GM18520 (cell line): Measurements from ENCODE around the gene NUTM2F.
"Not testable (repeated sequence)": the region's sequence is repeated elsewhere in the genome, so short reads cannot be mapped to it uniquely, and the experiment has no call there.

Source experiments
- ATAC-seq: cut with Tn5 transposase; IDR thresholded peaks from one replicate; pipeline ENCODE4 v1.9.1; 2021; ENCODE audit not compliant: unreplicated experiment

NUTM2F gene

DNA sequence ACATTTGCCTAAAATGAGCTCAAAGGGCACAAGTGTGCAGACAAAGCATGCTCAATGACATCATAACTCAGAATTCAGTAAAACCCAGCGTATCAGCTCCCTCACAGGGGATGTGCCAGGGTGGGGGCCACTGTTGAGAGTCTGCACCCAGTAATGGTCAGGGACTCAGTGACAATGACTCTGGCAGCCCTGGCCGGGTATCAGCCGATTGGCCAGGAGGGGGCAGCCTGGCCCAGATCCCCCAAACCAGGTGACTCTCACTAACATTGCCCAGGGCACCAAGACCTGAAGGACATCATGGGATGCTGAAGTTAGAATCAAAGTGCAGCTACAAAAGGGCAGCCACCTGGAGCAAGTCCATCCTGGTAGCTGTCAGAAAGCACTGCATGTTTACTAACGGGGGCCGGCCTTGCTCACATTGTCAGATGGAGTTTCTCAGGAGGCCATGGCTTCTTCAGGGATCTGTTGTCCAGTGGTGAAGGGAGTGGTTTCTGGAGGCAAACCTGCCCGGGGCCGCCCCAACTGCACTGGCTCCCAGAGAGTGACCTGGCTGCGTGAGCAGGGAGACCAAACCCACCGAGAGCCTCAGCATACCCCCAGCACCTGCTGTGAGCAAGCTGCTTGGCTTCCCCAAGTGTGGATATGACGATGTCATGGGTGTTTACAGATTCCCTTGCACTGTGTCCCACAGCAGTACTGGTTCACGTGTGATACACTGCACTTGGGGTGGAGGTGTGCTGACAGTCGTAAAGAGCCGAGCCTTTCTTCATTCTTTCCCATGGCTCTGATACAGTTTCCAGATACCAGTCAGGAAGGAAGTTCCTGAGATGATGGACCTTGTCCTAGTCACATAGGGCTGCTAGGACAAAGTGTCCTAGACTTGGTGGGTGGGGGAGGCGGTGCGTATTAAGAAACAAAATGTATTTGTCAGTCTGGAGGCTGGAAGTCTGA, 13.1 kb downstream of the NUTM2F start:
- not testable (repeated sequence) for ATAC-seq

DNA sequence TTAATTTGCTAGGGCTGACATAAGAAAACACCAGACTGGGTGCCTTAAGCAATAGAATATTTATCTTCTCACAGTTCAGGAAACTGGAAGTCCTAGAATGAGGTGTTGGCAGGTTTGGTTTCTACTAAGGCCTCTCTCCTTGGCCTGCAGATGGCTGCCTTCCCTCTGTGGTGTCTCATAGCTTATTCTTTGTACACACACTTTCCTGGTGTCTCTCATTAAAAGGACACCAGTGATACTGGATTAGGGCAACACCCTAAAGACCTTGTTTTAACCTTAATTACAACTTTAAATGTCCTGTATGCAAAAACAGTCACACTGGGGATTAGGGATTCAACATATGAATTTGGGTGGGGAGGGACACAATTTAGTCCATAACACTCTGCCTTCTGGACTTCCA, 25.1 kb downstream of the NUTM2F start:
- no peak for ATAC-seq

DNA sequence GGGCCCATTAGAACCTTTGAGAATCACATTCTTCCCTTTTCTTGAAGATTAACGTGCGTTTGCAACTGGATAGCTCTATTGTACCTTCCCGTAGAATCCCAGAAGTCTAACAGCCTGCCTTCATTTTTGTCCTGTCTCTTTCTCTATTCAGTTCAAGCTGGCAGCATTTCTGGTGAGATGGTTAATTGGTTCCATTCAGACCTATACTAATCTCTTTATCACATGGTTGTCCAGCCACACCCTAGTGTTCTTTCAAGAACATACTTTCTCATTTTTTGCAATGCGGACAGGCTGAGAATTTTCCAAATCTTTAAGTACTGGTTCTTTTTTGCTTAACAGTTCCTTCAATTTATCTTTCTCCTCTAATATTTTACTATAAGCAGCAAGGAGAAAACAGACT, 26.0 kb downstream of the NUTM2F start:
- no peak for ATAC-seq

DNA sequence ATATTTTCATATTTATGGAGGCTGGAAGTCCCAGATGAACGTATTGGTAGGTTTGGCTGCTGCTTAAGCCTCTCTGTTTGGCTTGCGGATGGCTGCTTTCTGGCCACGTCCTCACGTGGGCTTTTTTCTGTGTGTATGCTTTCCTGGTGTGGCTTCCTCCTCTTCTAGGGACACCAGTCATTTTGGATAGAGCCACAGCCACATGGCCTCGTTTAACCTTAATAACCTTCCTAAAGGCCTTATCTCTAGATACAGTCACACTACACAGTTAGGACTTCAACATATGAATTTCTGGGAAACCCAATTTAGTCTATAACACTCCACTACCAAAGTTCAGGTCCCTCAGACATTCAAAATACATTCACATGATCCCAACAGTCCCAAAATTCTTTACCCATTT, 26.9 kb downstream of the NUTM2F start:
- ATAC-seq = no peak

DNA sequence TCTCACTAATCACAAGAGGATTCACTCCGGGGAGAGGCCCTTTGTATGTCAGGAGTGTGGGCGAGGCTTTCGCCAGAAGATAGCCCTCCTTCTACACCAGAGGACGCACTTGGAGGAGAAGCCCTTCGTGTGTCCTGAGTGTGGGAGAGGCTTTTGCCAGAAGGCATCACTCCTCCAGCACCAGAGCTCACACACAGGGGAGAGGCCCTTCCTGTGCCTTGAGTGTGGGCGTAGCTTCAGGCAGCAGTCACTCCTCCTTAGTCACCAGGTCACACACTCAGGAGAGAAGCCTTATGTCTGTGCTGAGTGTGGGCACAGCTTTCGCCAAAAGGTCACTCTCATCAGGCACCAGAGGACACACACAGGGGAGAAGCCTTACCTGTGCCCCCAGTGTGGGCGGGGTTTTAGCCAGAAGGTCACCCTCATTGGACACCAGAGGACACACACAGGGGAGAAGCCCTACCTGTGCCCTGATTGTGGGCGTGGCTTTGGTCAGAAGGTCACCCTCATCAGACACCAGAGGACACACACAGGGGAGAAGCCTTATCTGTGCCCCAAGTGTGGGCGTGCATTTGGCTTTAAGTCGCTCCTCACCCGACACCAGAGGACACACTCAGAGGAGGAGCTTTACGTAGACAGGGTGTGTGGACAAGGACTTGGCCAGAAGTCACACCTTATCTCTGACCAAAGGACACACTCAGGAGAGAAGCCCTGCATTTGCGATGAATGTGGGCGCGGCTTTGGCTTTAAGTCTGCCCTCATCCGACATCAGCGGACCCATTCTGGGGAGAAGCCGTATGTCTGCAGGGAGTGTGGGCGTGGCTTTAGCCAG, 27.8 kb downstream of the NUTM2F start:
- no peak for ATAC-seq

DNA sequence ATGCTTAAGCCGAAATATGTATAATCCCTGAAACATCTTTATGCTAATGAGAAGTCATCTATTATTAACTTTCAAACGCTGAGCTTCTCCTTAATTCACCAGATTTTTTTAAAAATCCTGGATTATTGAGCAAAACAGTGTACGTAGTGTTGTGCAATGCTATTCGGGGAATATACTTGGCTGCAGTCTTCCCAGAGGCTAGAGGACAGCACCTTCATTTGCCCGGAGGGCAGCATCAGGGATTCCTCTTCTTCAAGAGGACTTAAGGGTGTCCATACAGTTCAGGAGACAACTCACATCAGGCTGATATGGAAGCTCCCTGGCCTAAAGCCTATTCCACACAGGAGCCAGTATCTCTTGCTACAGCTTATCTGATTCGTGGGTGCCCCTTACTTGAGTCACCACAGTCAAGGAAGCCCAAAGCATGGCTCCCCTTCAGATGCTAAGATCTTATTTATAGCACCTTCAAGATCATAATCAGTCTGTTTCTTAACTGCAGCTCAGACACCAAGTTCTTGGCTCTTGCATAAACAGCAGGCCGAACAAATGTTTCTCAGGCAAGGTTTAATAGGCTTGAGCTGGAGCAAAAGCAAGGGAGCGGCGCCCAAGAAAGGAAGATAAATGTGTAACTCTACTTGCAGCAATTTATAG, 29.4 kb downstream of the NUTM2F start:
- no peak for ATAC-seq

DNA sequence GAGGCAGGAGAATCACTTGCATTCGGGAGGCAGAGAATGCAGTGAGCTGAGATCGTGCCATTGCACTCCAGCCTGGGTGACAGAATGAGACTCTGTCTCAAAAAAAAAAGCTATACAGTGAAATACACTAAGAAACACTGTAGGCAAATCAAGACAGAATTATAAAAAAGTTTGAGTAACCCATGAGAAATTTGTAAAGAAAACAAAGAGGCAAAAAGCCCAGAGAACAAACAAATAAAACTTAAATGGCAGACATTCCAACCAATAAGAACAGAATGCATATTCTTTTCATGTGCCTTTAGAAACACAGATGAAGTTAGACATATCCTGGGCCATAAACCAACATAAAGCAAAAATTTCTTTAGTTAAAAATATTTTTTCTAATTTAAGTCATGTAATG, 38.8 kb downstream of the NUTM2F start:
- ATAC-seq = no peak

DNA sequence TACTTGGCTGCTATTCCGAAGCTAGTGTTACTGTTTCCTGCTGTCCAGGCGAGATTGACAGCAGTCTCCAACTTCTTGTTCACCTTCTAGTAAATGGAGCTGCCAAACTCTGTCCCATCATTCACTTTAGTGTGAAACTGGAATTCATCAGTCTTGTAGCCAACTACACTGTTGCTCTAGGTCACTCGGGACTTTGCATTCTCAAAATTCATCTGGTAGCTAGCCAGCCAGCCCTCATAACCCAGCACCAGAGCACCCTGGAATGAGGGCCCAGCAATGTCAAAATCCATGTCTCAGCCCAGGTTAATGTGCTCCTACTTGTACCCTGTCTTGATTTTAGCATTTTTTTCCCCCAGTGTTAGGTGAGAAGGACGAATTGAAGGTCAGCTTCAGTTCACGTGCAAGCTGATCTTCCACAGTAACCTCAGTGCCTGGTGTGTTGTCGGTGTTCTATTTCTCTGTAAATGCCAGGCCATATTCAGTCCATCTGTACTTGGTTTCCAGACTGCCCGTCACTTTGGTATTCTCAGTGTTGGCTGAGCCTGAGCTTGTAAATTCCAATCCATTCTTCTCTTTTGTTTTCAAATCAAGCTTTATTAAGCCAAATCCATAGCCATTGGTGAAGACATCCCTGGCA, 40.4 kb downstream of the NUTM2F start:
- no peak for ATAC-seq

DNA sequence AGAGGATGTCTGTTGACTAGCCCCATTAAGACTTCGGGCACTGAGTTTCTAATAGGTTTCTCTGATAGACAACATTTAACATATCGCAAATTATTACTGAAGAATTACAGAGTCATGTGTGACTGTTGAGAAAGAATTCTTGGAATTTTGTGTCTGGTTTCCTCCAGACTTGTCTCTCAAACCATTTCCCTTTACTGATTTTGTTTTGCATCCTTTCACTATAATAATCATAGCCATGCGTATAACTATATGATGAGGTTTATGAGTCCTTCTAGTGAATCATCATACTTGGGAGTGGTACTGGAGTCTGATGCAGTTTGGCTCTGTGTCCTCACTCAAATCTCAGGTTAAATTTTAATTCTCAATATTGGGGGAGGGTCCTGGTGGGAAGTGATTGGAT, 42.3 kb downstream of the NUTM2F start:
- ATAC-seq = no peak

DNA sequence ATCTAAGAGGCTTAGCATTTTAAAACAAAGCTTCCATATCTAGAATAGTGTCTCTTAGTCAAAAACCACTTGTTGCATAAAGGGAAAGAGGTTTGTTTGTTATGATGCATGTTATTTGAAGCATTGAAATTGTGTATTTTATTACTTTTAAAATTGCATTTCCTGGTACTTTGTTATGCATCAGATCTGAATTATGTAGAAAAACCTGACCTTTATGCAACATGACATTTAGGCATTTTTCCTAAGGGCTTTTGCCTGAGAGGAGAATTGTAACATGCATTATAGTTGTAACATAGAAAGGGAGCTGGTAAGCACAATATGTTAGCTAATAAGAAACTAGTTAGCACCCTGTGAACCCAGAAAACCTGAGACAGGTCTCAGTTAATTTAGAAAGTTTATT, 47.3 kb downstream of the NUTM2F start:
- no peak for ATAC-seq

DNA sequence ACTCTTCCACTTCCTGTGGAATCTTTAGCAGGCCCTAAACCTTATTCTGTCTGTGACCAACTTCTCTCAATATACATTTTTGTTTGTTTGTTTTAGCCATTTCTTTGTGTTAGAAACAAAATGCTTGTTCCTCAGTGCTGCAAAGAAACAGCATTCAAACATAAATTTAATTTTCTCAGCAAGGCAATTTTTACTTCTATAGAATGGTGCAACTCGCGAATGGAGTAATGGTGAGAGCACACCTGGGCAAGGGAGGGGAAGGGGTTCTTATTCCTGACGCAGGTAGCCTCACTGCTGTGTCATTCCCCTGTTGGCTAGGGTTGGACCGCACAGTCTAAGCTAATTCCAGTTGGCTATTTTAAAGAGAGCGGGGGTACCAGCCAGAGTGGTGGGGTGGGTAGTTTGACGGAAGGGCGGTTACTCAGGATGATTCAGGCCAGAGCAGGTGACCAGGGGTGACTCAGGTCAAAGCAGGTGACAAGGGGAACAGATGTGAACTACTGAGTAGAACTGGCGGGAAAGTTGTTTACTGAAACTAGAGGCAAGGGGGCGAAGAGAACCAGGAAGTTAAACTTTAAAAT, 47.9 kb downstream of the NUTM2F start:
- no peak for ATAC-seq

DNA sequence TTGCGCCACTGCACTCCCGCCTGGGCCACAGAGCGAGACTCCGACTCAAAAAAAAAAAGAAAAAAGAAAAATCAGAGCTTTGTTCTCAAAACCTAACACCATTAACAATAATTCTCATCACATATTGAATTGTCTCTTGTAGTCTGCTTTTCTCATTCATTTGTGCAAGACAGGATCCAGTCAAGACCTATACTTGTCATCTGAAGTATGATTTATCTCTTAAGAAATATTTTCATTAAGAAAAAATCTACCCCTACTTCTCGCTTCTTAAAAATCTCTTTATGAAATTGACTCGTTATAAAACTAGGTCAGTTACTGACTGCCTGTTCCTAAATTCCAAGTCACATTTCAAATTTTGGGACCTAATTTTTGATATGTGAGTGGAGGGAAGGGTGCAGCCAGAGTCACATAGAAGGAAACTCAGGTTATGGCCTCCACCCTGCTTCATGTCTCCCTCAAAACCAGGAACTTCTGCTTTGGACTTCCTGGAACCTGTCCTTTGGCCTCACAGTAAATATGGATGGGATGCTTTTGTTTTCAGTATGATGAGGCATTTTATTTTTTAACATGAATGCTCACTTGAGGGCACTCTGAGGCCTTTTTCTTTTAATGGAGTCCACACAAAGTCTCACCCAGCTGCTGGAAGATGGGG, 50.4 kb downstream of the NUTM2F start:
- no peak for ATAC-seq

DNA sequence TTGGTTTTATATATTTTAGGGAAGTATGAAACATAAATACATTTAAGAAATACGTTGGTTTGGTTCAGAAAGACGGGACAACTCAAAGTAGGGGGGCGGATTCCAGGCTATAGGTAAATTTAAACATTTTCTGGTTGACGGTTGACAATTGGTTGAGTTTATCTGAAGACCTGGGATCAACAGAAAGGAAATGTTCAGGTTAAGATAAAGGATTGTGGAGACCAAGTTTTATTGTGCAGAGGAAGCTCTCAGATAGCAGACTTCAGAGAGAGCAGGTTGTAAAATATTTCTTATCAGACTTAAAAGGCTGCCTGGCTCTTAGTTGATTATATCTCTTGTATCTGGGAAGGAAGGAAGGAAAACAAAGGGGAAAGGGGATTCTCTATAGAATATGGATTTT, 51.4 kb downstream of the NUTM2F start:
- not testable (repeated sequence) for ATAC-seq

DNA sequence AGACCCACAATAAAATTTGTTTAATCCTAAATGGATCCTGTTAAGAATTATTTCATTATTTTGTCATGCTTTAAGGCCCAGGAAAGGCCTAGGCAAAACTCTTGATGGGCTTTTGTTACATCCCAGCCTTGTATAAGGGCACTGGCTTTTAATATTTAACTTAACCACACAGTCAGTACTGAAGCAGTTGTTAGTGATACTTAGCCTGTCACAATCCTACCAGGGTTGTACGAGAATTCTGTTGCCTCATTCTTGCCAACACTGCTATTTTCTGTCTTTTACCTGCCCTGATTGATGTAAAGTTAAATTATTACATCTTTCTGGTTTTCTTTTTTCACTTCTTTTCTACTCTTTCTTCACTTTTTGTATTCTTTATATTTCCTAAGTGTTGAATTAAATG, 58.4 kb downstream of the NUTM2F start:
- no peak for ATAC-seq

DNA sequence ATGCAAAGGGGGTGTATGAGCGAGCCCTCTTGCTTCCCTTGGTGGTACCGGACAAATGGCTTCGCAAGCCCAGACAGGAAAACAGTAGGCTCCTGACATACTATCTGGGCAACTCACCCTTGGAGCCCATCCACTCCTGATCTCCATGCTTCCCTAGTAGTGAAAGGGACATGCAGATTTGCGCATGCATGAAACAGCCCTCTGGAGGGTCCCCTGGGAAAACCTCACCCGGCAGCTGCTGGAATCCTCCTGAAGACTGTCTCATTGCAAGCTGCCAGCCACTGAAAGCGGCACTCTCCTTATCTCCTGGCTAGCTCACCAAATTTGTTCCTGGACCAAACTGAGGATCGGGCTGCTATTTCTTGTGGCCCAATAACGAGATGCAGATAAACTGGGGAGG, 59.2 kb downstream of the NUTM2F start:
- no peak for ATAC-seq
